HG03571 (cell line): ENCODE results near the gene HPCAL1.

Source experiments
- ATAC-seq: cut with Tn5 transposase; IDR thresholded peaks from one replicate; pipeline ENCODE4 v1.9.1; 2021; ENCODE audit not compliant: unreplicated experiment

Gene HPCAL1

GRCh38 chr2:10332402-10333246 lies 29.9 kb downstream of the HPCAL1 start:
- ATAC-seq = no peak

GRCh38 chr2:10333247-10333613 lies 30.5 kb downstream of the HPCAL1 start:
- ATAC-seq = no peak

GRCh38 chr2:10333966-10334365 lies 31.3 kb downstream of the HPCAL1 start:
- ATAC-seq = no peak

GRCh38 chr2:10335046-10335840 lies 32.5 kb downstream of the HPCAL1 start:
- no peak for ATAC-seq

- ATAC-seq = no peak
Observed at GRCh38 chr2:10336283-10336682, 33.6 kb downstream of the HPCAL1 start.

- no peak for ATAC-seq
Observed at GRCh38 chr2:10337449-10338269, 35.0 kb downstream of the HPCAL1 start.

- ATAC-seq = no peak
Observed at GRCh38 chr2:10338270-10339188, 35.8 kb downstream of the HPCAL1 start.

- no peak for ATAC-seq
Observed at GRCh38 chr2:10339647-10340592, 37.2 kb downstream of the HPCAL1 start.

- no peak for ATAC-seq
Observed at GRCh38 chr2:10340593-10340975, 37.9 kb downstream of the HPCAL1 start.

GRCh38 chr2:10341193-10341592 lies 38.5 kb downstream of the HPCAL1 start:
- ATAC-seq = no peak

GRCh38 chr2:10342245-10342951 lies 39.7 kb downstream of the HPCAL1 start:
- no peak for ATAC-seq

GRCh38 chr2:10343191-10343590 lies 40.5 kb downstream of the HPCAL1 start:
- ATAC-seq = no peak

GRCh38 chr2:10343658-10344057 lies 41.0 kb downstream of the HPCAL1 start:
- no peak for ATAC-seq

- no peak for ATAC-seq
Observed at GRCh38 chr2:10344105-10345066, 41.7 kb downstream of the HPCAL1 start.

GRCh38 chr2:10345126-10345525 lies 42.4 kb downstream of the HPCAL1 start:
- ATAC-seq = no peak

GRCh38 chr2:10345813-10346212 lies 43.1 kb downstream of the HPCAL1 start:
- no peak for ATAC-seq

GRCh38 chr2:10346929-10347561 lies 44.3 kb downstream of the HPCAL1 start:
- ATAC-seq = no peak
